ENCODE measurements around the gene ERVK3-1. TPM values are rescaled to one million over a fixed set of nuclear protein-coding genes. Genes with fewer than 3 reads are reported as not detected.
A peak's percentile ranks its signal among the peaks of the same experiment; 100 is the strongest.

ERVK3-1 gene
- total and polyA plus RNA-seq, 2 experiments from 2014 or later: 33.7 to 41.3 TPM

- no peaks in the 10 kb centered on the region for H3K4me1 ChIP-seq (ENCODE audit: insufficient read depth)
- H3K9me3 ChIP-seq (ENCODE audit: low read depth): no peaks in the 10 kb centered on the region
- H3K27me3 ChIP-seq (replicated peaks; ENCODE audit: insufficient read depth): no peaks in the 10 kb centered on the region
- H3K4me2 ChIP-seq (ENCODE audit: unreplicated experiment): no peak overlapping the region
- no peak overlapping the region for H3K27ac ChIP-seq
- H3F3A ChIP-seq (ENCODE audit: insufficient read depth): peaks cover 13% of the 10 kb centered on the region; the same call in 1 of the 2 replicates
- no peaks in the 10 kb centered on the region; the same call in 1 of the 2 replicates for H3K79me2 ChIP-seq (ENCODE audit: insufficient read depth)
- in situ Hi-C loops (cut with MboI): no loop called here
- H2AFZ ChIP-seq: no peak overlapping the region
- 63 to 70% methylated on average over 7 of the region's 7 CpGs for WGBS, 2 experiments (ENCODE audit: low coverage in 1 of 2, low lambda C conversion rate in 2 of 2, missing lambda C conversion rate in 2 of 2)
- peaks cover 9% of the 10 kb centered on the region; the same call in 1 of the 2 replicates for H3K36me3 ChIP-seq (ENCODE audit: low read depth)
- DNase-seq: peak; percentile 74
- H3K9me2 ChIP-seq (ENCODE audit: insufficient read depth): no peaks in the 10 kb centered on the region
- no peak overlapping the region for H3K9ac ChIP-seq
- H4K20me1 ChIP-seq (ENCODE audit: insufficient read depth): no peaks in the 10 kb centered on the region
- H3K4me3 ChIP-seq: no peak overlapping the region
- TF ChIP-seq EZH2phosphoT487 (IDR thresholded peaks at IDR 0.05; ENCODE audit: insufficient read depth, low read depth): no peak
- TF ChIP-seq EZH2 (IDR thresholded peaks at IDR 0.05; ENCODE audit: insufficient read depth, poor library complexity, severe bottlenecking): no peak
Observed at GRCh38 chr19:58317476-58318072, 12.4 kb downstream of the ERVK3-1 start.

GRCh38 chr19:58318297-58318696, 13.1 kb downstream of the ERVK3-1 start:
- no peak for DNase-seq
- Histone ChIP-seq H3K4me2 (ENCODE audit: unreplicated experiment) (no peak overlapping the region), H3K27me3 (replicated peaks; ENCODE audit: insufficient read depth) (no peaks in the 10 kb centered on the region), H4K20me1 (ENCODE audit: insufficient read depth) (no peaks in the 10 kb centered on the region), H2AFZ (no peak overlapping the region), H3K4me1 (ENCODE audit: insufficient read depth) (no peaks in the 10 kb centered on the region), H3K79me2 (ENCODE audit: insufficient read depth) (peaks cover 1% of the 10 kb centered on the region), H3K36me3 (ENCODE audit: low read depth) (peaks cover 12% of the 10 kb centered on the region; the same call in 1 of the 2 replicates), H3F3A (ENCODE audit: insufficient read depth) (peaks cover 13% of the 10 kb centered on the region; the same call in 1 of the 2 replicates), H3K9me2 (ENCODE audit: insufficient read depth) (no peaks in the 10 kb centered on the region), H3K9ac (no peak overlapping the region), H3K4me3 (no peak overlapping the region), H3K9me3 (ENCODE audit: low read depth) (no peaks in the 10 kb centered on the region), H3K27ac (no peak overlapping the region)
- WGBS, 2 experiments (ENCODE audit: low coverage in 1 of 2, low lambda C conversion rate in 2 of 2, missing lambda C conversion rate in 2 of 2): 75 to 78% methylated on average over 4 of the region's 4 CpGs
- in situ Hi-C loops (cut with MboI): no loop called here
- TF ChIP-seq EZH2 (IDR thresholded peaks at IDR 0.05; ENCODE audit: insufficient read depth, poor library complexity, severe bottlenecking) (no peak), EZH2phosphoT487 (IDR thresholded peaks at IDR 0.05; ENCODE audit: insufficient read depth, low read depth) (no peak)

GRCh38 chr19:58319241-58319640, 14.1 kb downstream of the ERVK3-1 start:
- Histone ChIP-seq H4K20me1 (ENCODE audit: insufficient read depth) (no peaks in the 10 kb centered on the region), H3K27me3 (replicated peaks; ENCODE audit: insufficient read depth) (no peaks in the 10 kb centered on the region), H3K27ac (no peak overlapping the region), H3K9ac (no peak overlapping the region), H3K9me3 (ENCODE audit: low read depth) (no peaks in the 10 kb centered on the region), H3K36me3 (ENCODE audit: low read depth) (0 out of 2 replicates have a peak, but pooled peaks cover 5% of the 10 kb centered on the region), H3K4me2 (ENCODE audit: unreplicated experiment) (no peak overlapping the region), H3K9me2 (ENCODE audit: insufficient read depth) (no peaks in the 10 kb centered on the region), H3K4me1 (ENCODE audit: insufficient read depth) (no peaks in the 10 kb centered on the region), H3K4me3 (no peak overlapping the region), H3F3A (ENCODE audit: insufficient read depth) (peaks cover 13% of the 10 kb centered on the region; the same call in 1 of the 2 replicates), H3K79me2 (ENCODE audit: insufficient read depth) (peaks cover 6% of the 10 kb centered on the region), H2AFZ (no peak overlapping the region)
- WGBS, 2 experiments (ENCODE audit: low coverage in 1 of 2, low lambda C conversion rate in 2 of 2, missing lambda C conversion rate in 2 of 2): 73% methylated on average over 10 of the region's 10 CpGs
- no peak for TF ChIP-seq EZH2 (IDR thresholded peaks at IDR 0.05; ENCODE audit: insufficient read depth, poor library complexity, severe bottlenecking)
- TF ChIP-seq EZH2phosphoT487 (IDR thresholded peaks at IDR 0.05; ENCODE audit: insufficient read depth, low read depth): no peak
- in situ Hi-C loops (cut with MboI): no loop called here
- no peak for DNase-seq

- Histone ChIP-seq H3K9ac (peak overlapping the region; percentile 93), H3F3A (ENCODE audit: insufficient read depth) (peaks cover 11% of the 10 kb centered on the region; the same call in 1 of the 2 replicates), H3K27ac (peak overlapping the region; percentile 87), H3K4me3 (peak overlapping the region; percentile 99), H2AFZ (peak overlapping the region; percentile 97; the same call in 1 of the 2 replicates), H3K4me1 (ENCODE audit: insufficient read depth) (peaks cover 15% of the 10 kb centered on the region), H3K27me3 (replicated peaks; ENCODE audit: insufficient read depth) (no peaks in the 10 kb centered on the region), H3K9me2 (ENCODE audit: insufficient read depth) (no peaks in the 10 kb centered on the region), H3K79me2 (ENCODE audit: insufficient read depth) (peaks cover 55% of the 10 kb centered on the region), H3K9me3 (ENCODE audit: low read depth) (no peaks in the 10 kb centered on the region), H3K4me2 (ENCODE audit: unreplicated experiment) (peak overlapping the region; percentile 90), H3K36me3 (ENCODE audit: low read depth) (0 out of 2 replicates have a peak, but pooled peaks cover 3% of the 10 kb centered on the region), H4K20me1 (ENCODE audit: insufficient read depth) (no peaks in the 10 kb centered on the region)
- DNase-seq: peak; percentile 65
- in situ Hi-C loops (cut with MboI): no loop called here
- WGBS, 2 experiments (ENCODE audit: low coverage in 1 of 2, low lambda C conversion rate in 2 of 2, missing lambda C conversion rate in 2 of 2): 69 to 71% methylated on average over 6 of the region's 6 CpGs
- no peak for TF ChIP-seq EZH2phosphoT487 (IDR thresholded peaks at IDR 0.05; ENCODE audit: insufficient read depth, low read depth)
- no peak for TF ChIP-seq EZH2 (IDR thresholded peaks at IDR 0.05; ENCODE audit: insufficient read depth, poor library complexity, severe bottlenecking)
Observed at GRCh38 chr19:58325311-58326022, 20.3 kb downstream of the ERVK3-1 start.
